ENCODE results near the gene PECR.

The PECR gene

DNA sequence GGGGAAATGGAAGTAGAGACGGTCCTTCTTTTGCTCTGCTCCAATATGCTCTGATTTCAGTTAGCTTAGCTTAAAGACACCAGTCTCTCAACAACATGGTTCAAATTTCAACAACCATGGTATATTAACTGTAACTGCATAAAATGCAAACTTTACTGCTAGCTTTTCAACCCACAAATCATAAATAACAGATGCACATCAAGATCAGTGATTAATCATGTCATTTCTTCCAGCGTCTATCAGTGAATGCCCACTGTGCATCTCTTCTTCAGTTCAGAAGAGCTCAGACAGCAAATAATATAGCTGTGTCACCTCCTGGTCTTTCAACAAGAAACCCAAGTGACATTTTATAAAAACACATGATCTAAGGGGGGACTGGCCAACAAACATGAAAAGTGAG lies 12.6 kb downstream of the PECR start:
- DNase-seq, result no peak

DNA sequence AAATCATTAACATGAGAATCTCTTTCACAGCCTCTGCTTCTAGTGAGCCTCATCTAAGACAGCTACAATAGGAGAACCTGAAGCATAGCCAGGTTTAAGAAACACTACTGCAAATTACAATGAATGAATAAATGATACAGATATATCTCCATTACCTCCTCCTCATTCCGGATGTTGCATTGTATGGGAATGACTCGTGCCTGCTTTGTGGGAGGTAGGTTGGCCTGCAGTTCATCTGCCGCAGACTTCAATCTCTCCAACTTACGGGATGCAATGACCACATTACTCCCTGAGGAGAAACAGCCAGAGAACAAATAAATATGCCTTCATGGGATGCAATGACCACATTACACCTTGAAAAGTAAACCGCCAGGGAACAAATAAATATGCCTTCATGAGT lies 15.4 kb downstream of the PECR start:
- no peak for DNase-seq

DNA sequence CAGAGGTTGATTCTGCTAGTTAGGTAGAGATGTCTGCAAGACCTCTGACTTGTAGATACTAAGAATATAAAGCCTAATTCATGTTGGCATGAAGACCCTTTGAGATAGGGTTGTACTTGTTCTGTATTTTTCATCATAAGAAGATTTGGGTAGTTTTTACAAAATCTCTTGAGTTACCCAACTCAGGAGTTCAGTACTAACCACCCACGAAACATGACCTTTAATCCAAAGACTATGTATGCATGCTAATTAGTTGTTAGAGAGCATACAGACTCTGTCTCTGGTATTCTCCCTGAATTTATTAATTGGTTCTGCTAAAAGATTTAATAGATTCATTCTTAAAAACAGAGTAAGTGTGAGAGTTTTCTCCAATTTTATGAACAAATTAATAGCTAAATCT lies 16.9 kb downstream of the PECR start:
- DNase-seq, result no peak

DNA sequence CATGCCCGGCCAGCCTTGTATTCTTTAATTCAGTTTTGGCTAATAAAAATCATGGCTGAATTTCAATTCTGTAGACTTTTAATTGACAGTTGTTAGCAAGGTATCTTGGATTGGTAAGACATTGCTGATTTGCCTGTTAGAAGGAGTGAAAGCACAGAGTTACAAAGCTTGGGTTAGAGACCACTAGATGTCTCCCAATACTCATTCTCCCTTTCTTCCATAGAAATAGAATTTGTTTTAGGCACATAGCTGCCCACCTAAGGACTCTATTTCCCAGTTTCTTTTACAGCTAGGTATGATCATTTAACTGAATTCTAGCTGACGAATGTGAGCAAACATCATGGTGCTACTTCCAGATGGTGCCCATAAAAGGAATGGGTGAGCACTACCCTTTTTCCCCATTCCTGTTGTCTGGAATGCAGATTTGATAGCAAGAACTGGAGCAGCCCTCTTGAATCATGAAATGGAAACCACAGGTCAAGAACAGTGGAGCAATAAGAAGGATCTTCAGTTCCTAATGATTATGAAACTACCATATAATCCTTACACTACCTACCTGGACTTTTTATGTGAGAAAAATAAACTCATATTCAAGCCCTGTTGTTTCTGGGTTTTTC lies 17.5 kb downstream of the PECR start:
- no peak for DNase-seq

DNA sequence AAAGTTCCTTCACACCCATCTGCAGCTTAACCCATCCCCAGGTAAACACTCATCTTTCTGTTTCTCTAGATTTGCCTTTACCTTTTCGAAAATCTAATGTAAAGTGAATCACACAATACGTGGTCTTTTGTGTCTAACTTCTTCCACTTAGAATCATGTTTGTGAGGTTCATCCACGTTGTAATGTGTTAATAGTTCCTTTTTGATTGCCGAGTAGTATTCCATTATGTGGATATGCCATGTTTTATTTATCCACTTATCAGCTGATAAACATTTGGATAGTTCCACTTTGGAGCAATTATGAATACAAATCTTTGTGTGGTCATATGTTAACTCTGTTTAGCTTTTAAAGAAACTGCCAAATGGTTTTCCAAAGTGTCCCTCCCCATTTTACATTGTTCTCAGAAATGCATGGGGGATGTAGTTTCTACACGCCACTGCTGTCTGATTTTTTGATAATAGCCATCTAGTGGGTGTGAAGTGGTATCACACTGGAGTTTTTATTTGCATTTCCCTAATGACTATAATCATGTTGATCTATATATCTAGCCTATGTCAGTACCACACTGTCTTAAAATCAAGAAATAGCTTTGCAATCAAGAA lies 22.3 kb downstream of the PECR start:
- DNase-seq, result peak; percentile 44

DNA sequence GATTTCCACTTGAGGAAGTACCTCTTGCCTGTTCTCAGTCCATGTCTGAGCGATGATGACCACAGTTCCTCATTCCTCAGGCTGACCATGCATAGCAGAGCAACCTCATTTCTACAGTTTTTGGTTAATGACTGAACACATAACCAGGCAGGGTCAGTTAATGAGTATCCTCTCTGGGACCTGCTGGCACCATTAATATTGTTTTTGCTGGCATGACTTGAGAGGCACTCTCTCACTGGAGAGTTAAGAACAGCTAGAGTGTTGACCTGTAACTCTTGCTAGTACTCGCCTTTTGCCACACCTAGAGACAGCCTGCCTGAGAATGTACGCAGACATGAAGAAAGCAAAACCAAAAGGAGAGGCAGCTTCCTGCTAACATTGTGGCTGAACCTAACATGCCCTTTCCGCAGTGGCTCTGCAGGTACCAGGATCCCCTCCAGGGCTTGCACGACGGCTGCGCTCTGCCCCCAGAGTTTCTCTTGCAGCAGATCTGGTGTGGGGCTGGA lies 23.9 kb downstream of the PECR start:
- DNase-seq, result peak; percentile 46

DNA sequence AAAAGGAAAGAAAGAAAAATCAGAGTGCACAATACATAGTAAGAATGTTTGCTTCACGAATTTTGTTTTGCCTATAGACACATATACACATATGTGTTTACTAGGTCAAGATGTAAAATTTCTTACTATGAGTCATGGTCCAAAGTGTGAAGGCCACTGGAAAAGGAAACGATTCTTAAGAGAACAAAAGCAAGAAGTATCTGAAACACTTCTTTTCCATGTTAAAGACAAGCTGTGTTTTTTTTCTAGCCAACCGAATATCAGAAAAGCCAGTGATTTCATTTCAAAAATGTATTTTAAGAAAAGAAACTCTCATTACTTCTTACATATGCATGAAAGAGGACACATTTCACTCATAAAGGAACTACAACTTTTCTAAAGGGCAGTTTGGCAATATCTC lies 24.9 kb downstream of the PECR start:
- no peak for DNase-seq

DNA sequence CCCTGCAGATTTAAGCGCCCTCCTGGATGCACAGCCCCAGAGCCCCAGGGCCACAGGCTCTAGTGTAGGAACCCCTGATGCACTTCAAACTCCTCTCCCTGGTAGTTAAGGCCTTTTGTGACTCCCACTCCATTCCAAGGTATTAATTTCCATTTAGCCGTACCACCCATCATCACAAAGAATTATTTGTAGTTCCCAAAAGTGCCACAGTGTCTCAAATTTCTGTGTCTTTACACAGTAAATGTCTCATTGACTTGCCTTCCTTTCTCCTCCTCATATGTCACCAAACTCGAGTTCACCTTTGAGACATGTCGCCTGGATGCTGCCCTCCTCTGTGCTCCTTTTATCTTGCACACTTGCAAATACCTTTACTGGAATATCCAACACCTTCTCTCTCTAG lies 25.9 kb downstream of the PECR start:
- DNase-seq, result no peak

DNA sequence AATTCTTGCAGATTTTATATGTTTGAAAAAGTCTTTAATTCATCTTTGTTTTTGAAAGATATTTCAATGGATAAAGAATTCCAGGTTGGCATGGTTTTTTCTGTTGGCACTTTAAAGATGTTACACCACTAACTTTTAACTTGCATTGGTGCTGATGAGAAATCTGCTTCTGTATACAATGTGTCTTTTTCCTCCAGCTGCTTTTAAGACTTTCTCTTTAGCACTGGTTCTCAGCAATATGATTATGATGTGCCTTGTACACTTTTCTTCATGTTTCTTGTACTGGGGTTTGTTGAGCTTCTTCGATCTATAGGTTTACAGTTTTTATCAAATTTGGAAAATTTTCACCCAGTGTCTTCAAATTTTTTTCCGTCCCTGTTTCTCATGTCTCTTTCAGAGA lies 29.2 kb downstream of the PECR start:
- DNase-seq, result no peak

DNA sequence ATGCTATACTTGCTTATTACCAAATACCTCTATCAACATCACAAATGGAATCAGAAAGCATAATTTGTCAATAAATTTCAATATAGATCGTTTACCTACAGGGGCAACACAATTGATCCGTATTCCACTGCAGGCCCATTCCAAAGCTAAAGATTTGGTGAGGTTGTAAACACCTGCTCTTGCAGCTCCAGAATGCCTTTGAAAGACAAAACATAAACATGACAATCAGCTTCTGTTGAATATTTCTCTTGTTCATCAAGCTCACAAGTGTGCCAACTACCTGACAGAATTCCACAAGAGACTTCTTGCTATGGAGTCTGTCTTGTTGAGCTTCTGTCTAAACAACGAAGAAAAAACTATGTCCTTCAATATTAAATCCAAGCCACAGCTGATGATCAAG lies 30.3 kb downstream of the PECR start:
- no peak for DNase-seq

DNA sequence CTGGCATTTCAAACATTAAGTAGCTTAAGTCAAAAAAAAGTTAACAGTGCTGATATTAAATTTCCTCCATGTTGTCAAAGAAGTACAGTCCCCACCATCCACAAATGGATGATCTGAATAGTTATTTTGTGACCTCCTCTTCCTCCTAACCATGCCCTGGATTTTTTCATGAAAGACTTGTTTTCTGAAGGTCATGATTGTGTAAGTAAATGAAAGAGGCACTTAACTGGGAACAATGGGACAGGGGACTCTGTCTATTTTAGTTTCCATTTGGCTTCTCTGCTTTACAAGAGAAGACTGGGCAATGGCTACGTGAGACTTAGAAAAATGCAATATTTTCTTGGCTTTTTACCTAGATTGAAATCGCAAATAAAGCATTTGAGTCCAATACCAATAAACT lies 32.2 kb downstream of the PECR start:
- DNase-seq, result no peak

DNA sequence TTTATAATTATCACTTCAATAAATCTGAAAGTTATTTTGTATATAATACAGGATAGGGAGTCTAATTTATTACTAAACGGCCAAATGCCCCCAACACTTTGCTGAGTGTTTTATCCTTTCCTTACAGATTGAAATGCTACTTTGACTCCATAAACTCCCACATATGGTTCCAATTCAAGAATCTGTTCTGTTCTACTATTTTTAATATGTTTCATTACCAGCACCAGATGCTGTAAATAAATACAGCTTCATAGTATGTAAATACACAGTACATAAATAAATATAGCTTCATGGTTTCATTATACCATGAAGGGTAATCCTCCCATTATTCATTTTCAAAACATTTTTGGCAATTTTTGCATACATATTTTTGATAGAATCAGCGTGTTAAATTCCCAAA lies 34.2 kb downstream of the PECR start:
- DNase-seq, result no peak

DNA sequence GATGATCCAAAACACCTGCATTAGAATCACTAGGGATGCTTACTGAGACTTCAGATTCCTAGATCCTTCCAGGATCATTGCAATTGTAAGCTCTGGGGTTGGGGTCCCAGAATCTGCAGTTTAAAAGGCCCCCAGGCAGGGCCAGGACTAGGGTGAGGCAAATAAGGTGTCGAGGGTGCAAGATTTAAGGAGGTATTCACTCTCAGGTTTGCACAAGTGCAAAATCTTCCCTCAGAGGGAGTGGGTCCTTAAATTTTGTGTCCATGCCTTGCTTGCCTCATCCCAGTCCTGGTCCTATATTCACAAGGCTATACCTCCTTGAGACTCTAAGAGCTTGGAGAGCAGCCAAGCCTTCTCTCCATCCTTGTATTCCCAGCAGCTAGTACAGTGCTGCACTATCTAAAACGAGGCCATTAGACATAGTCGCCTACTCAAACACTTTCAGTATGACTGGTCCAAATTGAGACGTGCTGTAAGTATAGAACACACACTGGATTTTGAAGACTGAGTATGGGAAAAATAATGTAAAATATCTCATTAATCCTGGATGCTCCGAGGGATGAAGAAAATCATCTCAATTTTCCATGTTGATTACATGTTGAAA lies 36.6 kb downstream of the PECR start:
- DNase-seq, result no peak

DNA sequence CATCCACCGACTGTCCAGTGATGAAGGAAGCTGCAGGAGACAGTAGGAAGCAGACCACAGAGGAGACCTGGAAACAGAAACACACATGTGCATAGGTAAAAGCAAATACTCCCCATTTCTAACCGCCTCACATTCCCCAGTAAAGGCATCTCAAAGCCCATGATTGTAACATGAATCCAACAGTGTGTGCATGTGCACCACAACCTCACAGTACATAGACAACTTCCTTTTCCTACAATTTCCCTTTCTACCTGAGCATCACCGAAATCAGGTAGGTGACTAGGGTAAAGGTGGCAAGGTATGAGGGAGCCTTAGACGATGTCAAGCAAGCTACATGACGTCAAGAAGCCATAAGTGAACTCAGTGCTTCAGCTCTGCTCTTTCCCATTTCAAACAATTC lies 37.7 kb downstream of the PECR start:
- no peak for DNase-seq

DNA sequence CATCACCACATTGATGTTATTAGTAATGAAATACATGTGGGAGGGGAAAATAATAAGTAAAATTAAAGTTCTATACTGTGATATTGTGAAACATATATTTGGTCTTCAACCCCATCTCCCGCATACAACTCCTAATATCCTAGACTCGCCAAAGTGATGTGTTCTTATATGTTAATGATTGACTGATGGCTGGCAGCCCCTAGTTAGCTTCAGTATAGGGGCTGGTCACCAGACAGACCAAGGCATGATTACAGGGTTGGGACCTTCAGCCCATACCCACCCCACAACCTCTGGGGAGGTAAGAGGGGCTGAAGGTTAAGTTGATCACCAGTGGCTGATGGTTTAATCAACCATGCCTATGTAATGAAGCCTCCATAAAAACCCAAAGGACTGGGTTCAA lies 40.2 kb downstream of the PECR start:
- DNase-seq, result no peak

DNA sequence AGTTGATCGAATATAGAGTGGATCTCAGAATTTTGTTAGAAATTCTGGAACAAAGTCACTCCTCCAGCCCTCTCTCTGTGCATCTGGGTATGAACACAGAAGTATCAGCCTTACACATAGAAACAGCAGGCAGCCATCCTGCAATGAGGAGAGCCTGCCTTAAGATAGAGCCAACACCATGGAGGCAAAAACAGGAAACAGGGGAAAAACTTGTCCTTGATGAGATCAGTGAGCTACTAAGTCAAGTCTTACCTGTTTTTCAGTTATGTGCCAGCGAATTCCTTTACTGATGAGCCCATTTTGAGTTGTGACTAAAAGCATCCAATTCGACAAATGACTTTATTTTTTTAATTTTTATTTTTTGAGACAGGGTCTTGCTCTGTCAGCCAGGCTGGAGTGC lies 41.7 kb downstream of the PECR start:
- DNase-seq, result no peak

DNA sequence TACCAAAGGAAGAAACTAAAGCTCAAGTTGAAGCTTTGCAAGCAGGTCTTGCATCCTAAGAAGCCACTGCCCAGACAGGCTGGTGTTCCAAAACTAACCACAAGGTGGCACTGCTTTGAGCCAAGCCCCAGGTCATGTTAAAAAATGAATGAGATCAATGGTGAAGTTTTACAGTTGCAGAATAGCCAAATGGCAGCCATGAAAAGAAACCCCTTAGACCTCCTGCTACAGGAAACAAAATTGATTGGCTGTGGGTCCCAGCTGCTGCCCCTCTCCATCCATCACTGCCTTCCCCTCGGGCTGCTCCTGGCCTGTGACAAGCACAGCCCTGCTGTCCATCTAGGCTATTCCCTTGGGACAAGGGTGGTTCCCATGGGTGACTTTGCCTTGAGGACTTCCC lies 47.5 kb downstream of the PECR start:
- DNase-seq, result peak; percentile 84

DNA sequence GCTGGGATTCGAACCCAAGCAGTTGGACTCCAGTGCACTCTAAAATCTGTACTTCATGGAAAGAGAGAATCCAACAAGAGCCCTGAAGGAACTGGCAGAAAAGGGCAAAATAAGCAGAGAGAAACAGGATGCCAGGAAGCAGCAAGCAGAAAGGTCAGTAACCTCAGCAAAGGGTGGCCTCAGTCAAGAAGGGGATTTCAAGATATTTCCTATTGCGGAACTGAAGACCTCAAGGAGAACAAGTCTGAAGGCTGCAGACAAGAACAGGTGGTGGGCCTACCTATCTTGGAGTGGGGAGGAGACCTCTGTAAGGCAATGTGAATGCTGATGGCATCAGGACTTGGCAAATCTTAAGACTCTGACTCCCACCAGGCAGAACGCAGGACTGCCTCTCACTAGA lies 48.2 kb downstream of the PECR start:
- DNase-seq, result no peak

DNA sequence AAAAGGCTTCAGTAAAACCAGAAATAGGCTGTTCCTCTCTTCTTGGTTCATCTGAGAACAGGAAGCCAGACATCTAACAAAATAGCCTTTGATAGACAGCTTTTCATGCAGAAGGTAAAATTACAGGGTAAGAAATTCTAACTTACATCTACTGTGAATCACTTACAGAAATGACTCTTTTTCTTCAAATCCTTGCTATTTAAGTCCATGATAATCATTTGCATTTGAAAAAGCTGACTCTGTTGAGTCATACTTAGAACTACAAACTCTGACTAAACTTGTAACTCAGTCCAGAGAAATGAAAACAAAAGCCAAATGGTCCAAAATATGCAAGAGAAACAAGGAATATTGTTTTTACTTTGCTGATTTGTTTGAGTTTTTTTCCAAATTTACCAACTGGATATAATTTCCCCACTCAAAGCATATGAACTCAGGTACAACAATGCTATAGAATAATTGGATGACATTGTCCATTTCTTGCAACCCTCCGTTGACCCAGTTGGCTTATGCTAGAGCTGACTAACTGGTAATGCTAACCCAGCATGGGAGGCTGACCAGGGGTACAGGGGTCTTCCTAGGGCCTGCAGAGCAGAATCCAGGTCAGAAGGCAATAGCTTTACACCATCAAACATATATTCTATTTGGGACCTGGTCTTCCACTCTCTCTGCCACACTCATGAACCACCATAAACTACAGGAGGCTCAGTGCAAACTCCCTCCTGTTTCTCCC lies 49.5 kb downstream of the PECR start:
- no peak for DNase-seq

DNA sequence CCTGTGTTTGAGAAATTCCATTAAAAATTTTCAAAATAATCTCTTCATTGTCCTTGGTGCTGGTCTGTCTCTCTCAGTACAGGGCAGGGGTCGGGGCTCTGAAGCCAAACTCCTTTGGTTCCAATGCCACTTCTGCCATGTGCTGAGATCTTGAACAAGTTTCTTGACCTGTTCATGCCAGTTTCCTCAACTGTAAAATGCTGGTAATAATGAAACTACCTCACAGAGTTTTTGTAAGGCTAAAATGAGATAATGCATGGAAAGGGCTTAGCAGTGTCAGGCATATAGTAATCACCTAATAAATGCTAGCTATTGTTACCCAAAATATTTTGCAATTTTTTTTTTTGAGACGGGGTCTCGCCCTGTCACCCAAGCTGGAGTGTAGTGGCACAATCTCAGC lies 51.4 kb downstream of the PECR start:
- no peak for DNase-seq

DNA sequence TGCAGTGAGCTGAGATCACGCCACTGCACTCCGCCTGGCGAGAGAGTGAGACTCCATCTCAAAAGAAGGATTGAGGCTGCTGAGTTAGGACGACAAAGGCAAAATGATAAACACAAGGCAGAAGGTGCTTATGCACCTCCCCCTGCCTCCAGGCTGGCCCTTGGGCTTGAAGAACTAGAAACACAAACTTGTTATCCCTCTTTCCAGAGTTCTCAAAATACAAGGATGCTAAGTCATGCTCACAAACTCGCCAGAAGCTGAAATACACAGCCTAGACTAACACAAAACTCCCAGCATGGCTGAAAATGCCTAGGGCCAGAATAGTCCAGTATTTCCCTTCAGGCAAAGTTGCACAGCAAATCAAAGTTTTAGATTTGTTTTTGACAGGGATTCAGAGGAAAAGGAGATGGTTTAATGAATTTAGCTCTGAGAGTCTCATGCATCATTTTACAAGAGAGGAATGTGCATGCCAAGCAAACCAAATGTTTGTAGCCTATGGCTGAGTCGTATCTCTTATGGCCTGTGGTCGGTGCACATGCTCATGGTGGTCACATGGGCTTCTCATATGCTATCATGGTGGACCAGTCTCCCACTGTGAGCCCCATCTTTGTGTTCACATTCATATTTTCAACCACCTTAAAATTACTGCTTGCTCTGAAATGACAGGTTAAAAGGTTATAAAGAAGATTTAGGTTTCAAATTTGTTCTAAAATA lies 52.0 kb downstream of the PECR start:
- DNase-seq, result peak; percentile 11

DNA sequence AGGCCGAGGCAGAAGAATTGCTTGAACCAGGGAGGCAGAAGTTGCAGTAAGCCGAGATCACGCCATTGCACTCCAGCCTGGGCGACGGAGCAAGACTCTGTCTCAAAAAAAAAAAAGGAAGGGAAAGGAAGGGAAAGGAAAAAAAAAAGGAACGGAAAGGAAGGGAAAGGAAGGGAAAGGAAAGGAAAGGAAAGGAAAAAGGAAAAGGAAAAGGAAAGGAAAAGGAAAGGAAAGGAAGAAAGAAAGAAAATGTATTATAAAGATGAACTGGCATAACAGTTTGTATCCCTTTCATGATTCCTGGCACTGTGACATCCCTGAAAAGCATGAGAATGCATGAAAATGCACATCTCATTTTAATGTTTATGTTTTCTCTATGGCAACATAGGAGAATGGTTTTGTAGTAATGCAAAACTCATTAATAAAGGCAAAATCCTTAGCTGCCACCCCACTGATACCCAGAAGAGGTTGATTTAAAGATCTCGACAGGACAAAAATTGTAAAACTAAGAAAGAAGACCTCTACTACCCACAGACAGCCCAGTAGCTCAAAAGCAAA lies 56.8 kb downstream of the PECR start:
- DNase-seq, result no peak

DNA sequence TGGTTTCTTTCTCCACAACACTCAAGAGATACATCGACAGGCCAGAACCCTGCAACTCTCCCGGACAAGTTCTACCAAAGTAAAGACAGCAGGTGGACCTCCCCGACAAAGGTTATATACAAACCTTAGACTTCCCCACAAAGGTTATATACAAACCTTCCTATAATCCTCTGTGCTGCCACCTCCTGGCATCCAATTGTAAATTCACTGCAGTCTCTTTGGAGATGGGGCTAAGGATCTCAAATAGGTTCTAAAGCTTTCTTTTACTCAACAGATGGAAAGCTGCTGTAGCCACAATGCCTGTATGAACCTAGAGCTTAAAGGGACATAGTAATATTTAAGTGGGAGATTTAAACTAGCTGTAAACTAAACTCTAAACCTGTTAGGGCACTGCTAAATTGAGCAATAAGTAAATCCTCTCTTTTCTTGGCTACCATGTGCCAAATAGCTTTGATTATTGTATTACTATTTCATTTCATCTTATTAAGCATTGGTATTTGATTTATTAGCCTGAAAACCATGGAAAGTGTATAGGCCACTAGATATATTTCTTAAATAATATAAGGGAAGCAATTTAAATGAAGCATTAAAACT lies 58.5 kb downstream of the PECR start:
- DNase-seq, result peak; percentile 81
